Skeletal muscle tissue (tissue), 4 donors: ENCODE results near the gene RNF26. TPM values are rescaled to one million over a fixed set of nuclear protein-coding genes. Genes with fewer than 3 reads are reported as not detected.

Experiments used
- H3K27ac ChIP-seq: one replicate; pipeline ENCODE4 v1.7.0; 2013; ENCODE audit warnings: mild to moderate bottlenecking, low read depth, low read length, inconsistent platforms
- H3K27me3 ChIP-seq, 3 donors: one replicate each; pipeline ENCODE4 v1.7.0; 2013; ENCODE audit warnings: low read length in 3 of 3; ENCODE audit not compliant: control insufficient read depth in 3 of 3, insufficient read depth in 3 of 3
- H3K36me3 ChIP-seq, 3 donors: one replicate each; pipeline ENCODE4 v1.7.0; 2013; ENCODE audit warnings: low read length in 3 of 3; ENCODE audit not compliant: control insufficient read depth in 3 of 3, insufficient read depth in 3 of 3
- H3K4me1 ChIP-seq, 3 donors: one replicate each; pipeline ENCODE4 v1.7.0; 2013; ENCODE audit warnings: low read length in 3 of 3, mild to moderate bottlenecking in 3 of 3; ENCODE audit not compliant: control insufficient read depth in 3 of 3, insufficient read depth in 3 of 3
- H3K4me3 ChIP-seq, 3 donors: one replicate each; pipeline ENCODE4 v1.7.0; 2013; ENCODE audit warnings: low read length in 3 of 3
- H3K9ac ChIP-seq, 3 donors: one replicate each; pipeline ENCODE4 v1.7.0; 2013; ENCODE audit warnings: low read length in 3 of 3, mild to moderate bottlenecking in 3 of 3, moderate library complexity in 2 of 3, low read depth in 1 of 3
- H3K9me3 ChIP-seq, 3 donors: one replicate each; pipeline ENCODE4 v1.7.0; 2013; ENCODE audit warnings: low read length in 3 of 3; ENCODE audit not compliant: control insufficient read depth in 3 of 3
- total RNA-seq: library from RNA; depleted of rRNA; stranded (reverse); fragments of >200 nt; gene quantifications from one replicate; pipeline ENCODE4 v1.2.3, GENCODE V29; 2014
- donor health status: Osteomylitis.

Gene RNF26
- total RNA-seq, 1 donor from 2014 or later, result 2.1 TPM

DNA sequence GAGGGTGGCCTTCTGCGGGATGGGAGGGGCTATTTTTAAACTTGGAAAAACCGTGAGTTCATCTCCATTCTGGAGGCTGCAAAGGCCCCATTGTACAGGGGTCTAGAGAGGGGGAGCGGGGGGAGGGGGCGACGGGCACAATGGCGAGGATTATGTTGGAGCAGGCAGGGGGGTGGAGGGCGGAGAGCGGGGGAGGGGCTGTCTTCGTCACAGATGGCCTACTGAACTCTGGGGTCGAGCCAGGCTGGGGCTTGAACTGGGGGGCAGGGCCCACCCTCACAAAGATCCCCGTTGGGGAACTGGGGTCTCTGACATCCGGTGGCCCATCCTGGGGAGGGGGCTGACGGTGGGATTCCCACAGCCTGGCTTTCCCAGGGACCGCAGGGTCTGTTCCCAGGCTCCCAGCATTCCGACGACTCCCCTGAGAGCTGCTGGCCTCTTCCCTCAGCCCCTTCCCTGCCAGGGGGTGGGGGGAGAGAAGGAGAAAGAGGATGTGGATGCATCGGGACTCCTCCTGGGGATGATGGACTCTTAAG is 14.0 kb upstream of the RNF26 start:
- Histone ChIP-seq H3K36me3 (no peaks in the 10 kb centered on the region), H3K9me3 (no peaks in the 10 kb centered on the region), H3K27me3 (peaks cover 0 to 9% (median 8%) of the 10 kb centered on the region in 3 donors), H3K4me3 (peak overlapping the region; percentile 52 to 69 (median 54)), H3K27ac (peak overlapping the region; percentile 84), H3K4me1 (peaks cover 43 to 65% (median 55%) of the 10 kb centered on the region in 3 donors), H3K9ac (peak overlapping the region; percentile 64 to 77 (median 76))

DNA sequence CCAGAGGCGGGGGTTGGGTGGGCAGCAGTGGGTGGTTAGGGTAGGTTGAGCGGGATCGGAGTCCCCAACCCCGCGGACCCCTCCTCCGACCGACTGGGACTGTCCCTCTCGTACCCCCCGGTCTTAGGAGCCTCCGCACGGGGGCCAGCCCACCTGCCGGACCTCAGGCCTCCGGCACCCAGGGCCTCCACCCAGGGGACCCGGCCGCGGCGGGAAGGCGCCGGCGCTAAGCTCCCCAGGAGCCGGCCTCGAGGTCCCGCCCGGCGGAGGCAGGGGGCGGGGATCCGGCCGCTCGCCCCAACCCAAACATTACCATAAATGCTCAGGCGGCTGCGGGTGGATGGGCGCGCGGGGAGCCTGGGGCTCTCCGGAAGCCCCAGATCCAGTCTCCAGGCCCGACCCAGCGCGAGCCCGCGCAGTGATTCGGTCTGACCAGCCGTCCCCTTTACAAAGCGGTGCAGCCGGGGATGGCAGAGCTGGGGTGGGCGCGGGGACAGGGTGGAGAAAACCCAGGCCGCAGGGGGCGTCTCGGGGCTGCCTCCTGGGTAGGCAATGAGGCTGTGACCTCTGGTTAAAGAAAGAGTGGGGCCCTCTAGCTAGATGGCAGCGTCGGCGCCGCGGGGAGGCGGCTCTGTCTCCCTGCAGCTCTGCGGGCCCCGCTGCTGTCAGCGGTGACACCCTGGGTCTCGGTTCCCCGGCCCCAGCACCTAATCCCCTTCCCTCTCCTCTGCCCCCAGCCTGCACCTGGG is 13.4 kb upstream of the RNF26 start:
- H3K4me1 ChIP-seq, result peaks cover 36 to 58% (median 48%) of the 10 kb centered on the region in 3 donors
- no peaks in the 10 kb centered on the region for H3K9me3 ChIP-seq
- peak overlapping the region; percentile 84 for H3K27ac ChIP-seq
- peak overlapping the region; percentile 52 to 69 (median 63) for H3K4me3 ChIP-seq
- peak overlapping the region; percentile 64 to 77 (median 76) for H3K9ac ChIP-seq
- H3K36me3 ChIP-seq, result no peaks in the 10 kb centered on the region
- H3K27me3 ChIP-seq, result peaks cover 0 to 8% (median 3%) of the 10 kb centered on the region in 3 donors

GRCh38 chr11:119322360-119322739 is 12.0 kb upstream of the RNF26 start:
- peak overlapping the region in 1 of 3 donors; percentile 76 for H3K9ac ChIP-seq

GRCh38 chr11:119322921-119323531 is 11.3 kb upstream of the RNF26 start:
- H3K9ac ChIP-seq, result peak overlapping the region in 1 of 3 donors; percentile 16
- H3K4me1 ChIP-seq, result peaks cover 21 to 40% (median 30%) of the 10 kb centered on the region in 3 donors

More at GRCh38 chr11:119322360-119322739, 12.0 kb upstream of the RNF26 start:
- peaks cover 24 to 47% (median 37%) of the 10 kb centered on the region in 3 donors for H3K4me1 ChIP-seq
- H3K27me3 ChIP-seq, result peaks cover 0 to 8% (median 0%) of the 10 kb centered on the region in 3 donors
- H3K4me3 ChIP-seq, result no peak overlapping the region
- peak overlapping the region; percentile 84 for H3K27ac ChIP-seq
- no peaks in the 10 kb centered on the region for H3K9me3 ChIP-seq
- no peaks in the 10 kb centered on the region for H3K36me3 ChIP-seq

GRCh38 chr11:119323532-119324033 is 10.7 kb upstream of the RNF26 start:
- no peaks in the 10 kb centered on the region for H3K36me3 ChIP-seq
- H3K9ac ChIP-seq, result no peak overlapping the region
- H3K27ac ChIP-seq, result no peak overlapping the region
- peaks cover 15 to 34% (median 25%) of the 10 kb centered on the region in 3 donors for H3K4me1 ChIP-seq
- peaks cover 0 to 8% (median 0%) of the 10 kb centered on the region in 3 donors for H3K27me3 ChIP-seq
- no peaks in the 10 kb centered on the region for H3K9me3 ChIP-seq
- no peak overlapping the region for H3K4me3 ChIP-seq

More at GRCh38 chr11:119322921-119323531, 11.3 kb upstream of the RNF26 start:
- Histone ChIP-seq H3K4me3 (no peak overlapping the region), H3K27me3 (peaks cover 0 to 8% (median 0%) of the 10 kb centered on the region in 3 donors), H3K27ac (no peak overlapping the region), H3K9me3 (no peaks in the 10 kb centered on the region), H3K36me3 (no peaks in the 10 kb centered on the region)

GRCh38 chr11:119324189-119324588 is 10.1 kb upstream of the RNF26 start:
- H3K9me3 ChIP-seq, result no peaks in the 10 kb centered on the region
- peaks cover 10 to 28% (median 19%) of the 10 kb centered on the region in 3 donors for H3K4me1 ChIP-seq
- no peaks in the 10 kb centered on the region for H3K36me3 ChIP-seq
- no peak overlapping the region for H3K27ac ChIP-seq
- H3K27me3 ChIP-seq, result peaks cover 0 to 8% (median 0%) of the 10 kb centered on the region in 3 donors
- no peak overlapping the region for H3K9ac ChIP-seq
- H3K4me3 ChIP-seq, result no peak overlapping the region

GRCh38 chr11:119329320-119329719 is 5.0 kb upstream of the RNF26 start:
- Histone ChIP-seq H3K9me3 (no peaks in the 10 kb centered on the region), H3K27ac (no peak overlapping the region), H3K36me3 (no peaks in the 10 kb centered on the region), H3K4me3 (no peak overlapping the region), H3K4me1 (no peaks in the 10 kb centered on the region), H3K27me3 (no peaks in the 10 kb centered on the region), H3K9ac (no peak overlapping the region)

DNA sequence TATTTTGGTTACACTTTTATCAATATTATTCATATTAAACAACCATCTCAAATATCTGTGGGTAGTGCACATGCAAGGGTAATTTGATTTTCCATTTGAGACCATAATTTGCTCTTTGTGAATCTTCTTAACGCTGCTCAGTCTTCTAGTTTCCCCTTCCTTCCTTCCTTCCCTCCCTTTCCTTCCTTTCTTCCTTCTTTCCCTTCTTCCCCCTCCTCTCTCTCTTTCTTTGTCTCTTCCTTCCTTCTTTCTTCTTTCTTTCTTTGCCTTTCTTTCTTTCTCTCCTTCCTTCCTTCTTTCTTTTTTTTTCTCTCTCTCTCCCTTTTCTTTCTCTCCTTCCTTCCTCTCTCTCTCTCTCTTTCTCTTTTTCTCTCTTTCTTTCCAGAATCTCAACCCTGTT is 4.1 kb upstream of the RNF26 start:
- peaks cover 5 to 7% (median 6%) of the 10 kb centered on the region in 3 donors for H3K4me1 ChIP-seq
- H3K9me3 ChIP-seq, result no peaks in the 10 kb centered on the region
- H3K27ac ChIP-seq, result no peak overlapping the region
- no peaks in the 10 kb centered on the region for H3K36me3 ChIP-seq
- no peak overlapping the region for H3K4me3 ChIP-seq
- H3K9ac ChIP-seq, result no peak overlapping the region
- H3K27me3 ChIP-seq, result no peaks in the 10 kb centered on the region

- Histone ChIP-seq H3K4me3 (no peak overlapping the region), H3K9me3 (no peaks in the 10 kb centered on the region), H3K27ac (no peak overlapping the region), H3K4me1 (peaks cover 25 to 27% (median 26%) of the 10 kb centered on the region in 3 donors), H3K36me3 (peaks cover 6 to 13% (median 9%) of the 10 kb centered on the region in 3 donors), H3K9ac (no peak overlapping the region), H3K27me3 (no peaks in the 10 kb centered on the region)
These were observed 2.1 kb upstream of the RNF26 start for GRCh38 chr11:119332111-119332765.
